Right lobe of liver (tissue), 6 donors: ENCODE measurements around the gene ZC3H6. TPM values are rescaled to one million over a fixed set of nuclear protein-coding genes. Genes with fewer than 3 reads are reported as not detected.

Experiments
- ATAC-seq, 4 donors: fragments of 200-7000 bp; cut with Tn5 transposase; one replicate each; pipeline ENCODE4 v1.9.1; 2020; ENCODE audit warnings: mild to moderate bottlenecking in 4 of 4, moderate library complexity in 4 of 4
- DNase-seq, 3 donors: peaks; one replicate each; pipeline ENCODE4 v3.0.0-alpha.2; 2020
- H3K27ac ChIP-seq, 3 donors: fragments of 200-600 bp; one replicate each; pipeline ENCODE4 v1.8.0; 2022
- H3K27me3 ChIP-seq, 2 donors: fragments of 200-600 bp; one replicate each; pipeline ENCODE4 v1.8.0; 2022
- H3K36me3 ChIP-seq, 4 donors: fragments of 200-600 bp; sonication (generic) in 1 of 4; one replicate each; pipeline versions ENCODE4 v1.5.1 to v1.8.0; 2017 to 2022; ENCODE audit warnings: control low read depth in 1 of 4
- H3K4me1 ChIP-seq, 4 donors: fragments of 200-600 bp; sonication (generic) in 1 of 4; one replicate each; pipeline versions ENCODE4 v1.5.1 to v1.8.0; 2017 to 2022; ENCODE audit warnings: control low read depth in 1 of 4
- H3K4me3 ChIP-seq, 3 donors: fragments of 200-600 bp; one replicate each; pipeline ENCODE4 v1.8.0; 2022
- H3K9me3 ChIP-seq, 4 donors: fragments of 200-600 bp; sonication (generic) in 1 of 4; one replicate each; pipeline versions ENCODE4 v1.5.1 to v1.8.0; 2017 to 2022; ENCODE audit warnings: control low read depth in 1 of 4
- CTCF ChIP-seq, 4 donors: fragments of 200-600 bp in 3 of 4; fragments of 450-650 bp in 1 of 4; IDR thresholded peaks; one replicate each; pipeline versions ENCODE4 v1.5.1 to v1.8.0; 2016 to 2022; ENCODE audit warnings: antibody characterized with exemption in 4 of 4, mild to moderate bottlenecking in 2 of 4
- POLR2A ChIP-seq: fragments of 450-650 bp; IDR thresholded peaks from one replicate; pipeline ENCODE4 v1.6.1; 2017; ENCODE audit warnings: antibody characterized with exemption, mild to moderate bottlenecking
- WGBS: methylation state at CpG from one replicate; pipeline ENCODE4 v1.1.6; 2018; ENCODE audit warnings: low coverage, low lambda C conversion rate; ENCODE audit not compliant: insufficient coverage; ENCODE audit errors: missing lambda C conversion rate; 5-methylcytosine and 5-hydroxymethylcytosine counted together
- intact Hi-C, 2 donors: fragments of 100-400 bp; cut with DNase I; formaldehyde crosslinking; loops; one replicate each; pipeline versions ENCODE4 v1.11.2 to v1.14.1; 2022
- total RNA-seq, 6 experiments: library from RNA; depleted of rRNA in 2 of 6; stranded (reverse); fragments of >200 nt in 2 of 6; fragmentation: NEBNext Ultra II Directional in 3 of 6; extraction: Animal tissue kit (Norgen Biotek cat#: 25700) in 3 of 6; gene quantifications; one replicate each; pipeline versions ENCODE4 v1.1.0 to v1.2.4, GENCODE V29; 2016 to 2023
- donor health status: DM: no; HTN: yes; CAD: no.
- donor health status: DM: no; HTN: no; CAD: no.
- donor health status: DM: no; HTN: no; CAD: no.
- donor health status: DM: no; HTN: yes; CAD: no.
- donor health status: DM: no; HTN: yes; CAD: no.

Gene ZC3H6
- total RNA-seq, 6 experiments from 2014 or later, result 1.2 to 4.3 (median 2.5) TPM

GRCh38 chr2:112321375-112322320 lies 46.3 kb downstream of the ZC3H6 start:
- no peak overlapping the region for H3K4me3 ChIP-seq
- H3K4me1 ChIP-seq, result peaks cover 0 to 14% (median 0%) of the 10 kb centered on the region in 4 donors
- H3K27ac ChIP-seq, result no peak overlapping the region
- peaks cover 0 to 6% (median 0%) of the 10 kb centered on the region in 4 donors for H3K36me3 ChIP-seq
- intact Hi-C loops, result no loop called here
- ATAC-seq (no peak), DNase-seq (no peak)
- 88% methylated on average over 3 of the region's 3 CpGs for WGBS
- H3K9me3 ChIP-seq, result no peaks in the 10 kb centered on the region
- H3K27me3 ChIP-seq, result no peaks in the 10 kb centered on the region
- TF ChIP-seq POLR2A (no peak), CTCF (IDR thresholded peaks at IDR 0.05) (no peak)

- DNase-seq, result no peak
- Histone ChIP-seq H3K27ac (no peak overlapping the region), H3K27me3 (no peaks in the 10 kb centered on the region), H3K4me3 (no peak overlapping the region), H3K4me1 (peaks cover 0 to 14% (median 0%) of the 10 kb centered on the region in 4 donors), H3K9me3 (no peaks in the 10 kb centered on the region), H3K36me3 (peaks cover 0 to 6% (median 0%) of the 10 kb centered on the region in 4 donors)
- ATAC-seq, result no peak
- intact Hi-C loops, result no loop called here
- TF ChIP-seq CTCF (IDR thresholded peaks at IDR 0.05), result no peak
- no peak for TF ChIP-seq POLR2A
- 100% methylated on average over 3 of the region's 3 CpGs for WGBS
Observed at GRCh38 chr2:112322919-112323318, 47.5 kb downstream of the ZC3H6 start.

- intact Hi-C loops, result no loop called here
- Histone ChIP-seq H3K9me3 (no peaks in the 10 kb centered on the region), H3K4me1 (peaks cover 0 to 9% (median 0%) of the 10 kb centered on the region in 4 donors), H3K4me3 (no peak overlapping the region), H3K27ac (peak overlapping the region in 2 of 3 donors; percentile 1 to 20), H3K36me3 (no peaks in the 10 kb centered on the region), H3K27me3 (no peaks in the 10 kb centered on the region)
- ATAC-seq, result peak; percentile 25 to 67 (median 56)
- TF ChIP-seq CTCF (IDR thresholded peaks at IDR 0.05) (no peak), POLR2A (no peak)
- no peak for DNase-seq
- WGBS, result 32% methylated on average over 3 of the region's 5 CpGs
Observed at GRCh38 chr2:112332123-112332696, 56.8 kb downstream of the ZC3H6 start.

GRCh38 chr2:112335600-112335999 lies 60.2 kb downstream of the ZC3H6 start:
- TF ChIP-seq POLR2A (no peak), CTCF (IDR thresholded peaks at IDR 0.05) (no peak)

More at GRCh38 chr2:112335600-112335999, 60.2 kb downstream of the ZC3H6 start:
- DNase-seq (no peak), ATAC-seq (no peak)
- WGBS, result 59% methylated on average over 1 of the region's 1 CpG
- H3K4me3 ChIP-seq, result no peak overlapping the region
- no peaks in the 10 kb centered on the region for H3K36me3 ChIP-seq
- no peaks in the 10 kb centered on the region for H3K27me3 ChIP-seq
- H3K9me3 ChIP-seq, result no peaks in the 10 kb centered on the region
- peaks cover 0 to 9% (median 0%) of the 10 kb centered on the region in 4 donors for H3K4me1 ChIP-seq
- no peak overlapping the region for H3K27ac ChIP-seq
- intact Hi-C loops, result no loop called here
